Endothelial cell of umbilical vein (primary cell): ENCODE results near the gene BCOR. TPM values are rescaled to one million over a fixed set of nuclear protein-coding genes. Genes with fewer than 3 reads are reported as not detected.

Source experiments
- BruUV-seq: library from RNA; stranded (reverse); fragments of 400-500 nt; replicated peaks from 2 replicates; lab custom pipeline; 2021; lab: Mats Ljungman, UMichigan
- CTCF ChIA-PET: fragments of 300-600, 350-600 bp; sonication (Branson Sonifier 250); formaldehyde crosslinking; loops from one replicate; lab custom pipeline; 2021; ENCODE audit warnings: antibody characterized with exemption, inconsistent platforms; lab: Charles Lee
- POLR2A ChIA-PET: fragments of 300-600, 350-600 bp; sonication (Branson Sonifier 250); formaldehyde crosslinking; loops from one replicate; lab custom pipeline; 2021; ENCODE audit warnings: antibody characterized with exemption, inconsistent platforms; lab: Charles Lee
- DNase-seq: peaks from one replicate; pipeline ENCODE4 v3.0.0-alpha.2; 2011; ENCODE audit warnings: low read depth, low spot score
- FAIRE-seq: peaks from 2 replicates; lab custom pipeline; 2011; peaks lifted over from hg19 to GRCh38; lab: Jason Lieb, UNC
- H2AFZ ChIP-seq: 2 replicates; pipeline ENCODE4 v1.6.0; 2012; ENCODE audit warnings: low read depth, low read length, control low read depth, inconsistent platforms
- H3K27ac ChIP-seq: 2 replicates; pipeline ENCODE4 v1.5.1; 2011; ENCODE audit warnings: low read depth, mild to moderate bottlenecking, control low read depth, low read length, moderate library complexity; ENCODE audit not compliant: insufficient read depth
- H3K27me3 ChIP-seq, 2 experiments: 2 replicates each; pipeline versions ENCODE4 v1.6.0 to v1.6.1; 2011; ENCODE audit warnings: low read length in 2 of 2, mixed read lengths in 1 of 2; ENCODE audit not compliant: control insufficient read depth in 2 of 2, insufficient read depth in 2 of 2
- H3K36me3 ChIP-seq, 2 experiments: 2 replicates in 1 of 2; 3 replicates in 1 of 2; pipeline ENCODE4 v1.5.1; 2011; ENCODE audit warnings: low read length in 2 of 2, mild to moderate bottlenecking in 1 of 2, moderate library complexity in 1 of 2; ENCODE audit not compliant: control insufficient read depth in 2 of 2, insufficient read depth in 2 of 2; ENCODE audit errors: extremely low read depth in 1 of 2
- H3K4me1 ChIP-seq: 3 replicates; pipeline ENCODE4 v1.5.1; 2011; ENCODE audit warnings: mild to moderate bottlenecking, low read length; ENCODE audit not compliant: control insufficient read depth, insufficient read depth; ENCODE audit errors: extremely low read depth
- H3K4me2 ChIP-seq: 2 replicates; pipeline ENCODE4 v1.6.1; 2011; ENCODE audit warnings: low read length, control low read depth, mixed read lengths; ENCODE audit not compliant: insufficient read depth
- H3K4me3 ChIP-seq, 3 experiments: fragments of 200-600 bp in 1 of 3; sonication (generic), shearing (Covaris generic) in 1 of 3; replicated peaks in 1 of 3; 2 replicates each; pipeline ENCODE4 v1.5.1; 2011 to 2016; ENCODE audit warnings: control low read depth in 3 of 3, low read length in 3 of 3, mild to moderate bottlenecking in 2 of 3, inconsistent platforms in 1 of 3, low read depth in 1 of 3, moderate library complexity in 1 of 3; ENCODE audit not compliant: insufficient read depth in 1 of 3
- H3K79me2 ChIP-seq: 2 replicates; pipeline ENCODE4 v1.6.0; 2012; ENCODE audit warnings: low read length, inconsistent platforms; ENCODE audit not compliant: control insufficient read depth, insufficient read depth
- H3K9ac ChIP-seq: replicated peaks from 2 replicates; pipeline ENCODE3; 2011; ENCODE audit warnings: low read length, control low read depth; ENCODE audit not compliant: insufficient read depth; ENCODE audit errors: extremely low read depth
- H3K9me1 ChIP-seq: replicated peaks from 3 replicates; pipeline ENCODE4 v1.6.0; 2011; ENCODE audit warnings: mild to moderate bottlenecking, low read length; ENCODE audit not compliant: control insufficient read depth, insufficient read depth; ENCODE audit errors: extremely low read depth
- H3K9me3 ChIP-seq: replicated peaks from 2 replicates; pipeline ENCODE4 v1.5.1; 2012; ENCODE audit warnings: low read length, inconsistent platforms; ENCODE audit not compliant: control insufficient read depth, insufficient read depth
- H4K20me1 ChIP-seq: replicated peaks from 2 replicates; pipeline ENCODE3; 2011; ENCODE audit warnings: mild to moderate bottlenecking, low read length; ENCODE audit not compliant: control insufficient read depth, insufficient read depth; ENCODE audit errors: extremely low read depth
- EZH2 ChIP-seq: IDR thresholded peaks from 2 replicates; pipeline ENCODE4 v1.6.1; 2012; ENCODE audit warnings: borderline replicate concordance, low read depth, mild to moderate bottlenecking, moderate library complexity, low read length, inconsistent platforms; ENCODE audit not compliant: severe bottlenecking
- FOS ChIP-seq: IDR thresholded peaks from 2 replicates; pipeline ENCODE4 v1.6.1; 2011; ENCODE audit warnings: mild to moderate bottlenecking, low read length, moderate library complexity, borderline replicate concordance; ENCODE audit not compliant: insufficient read depth
- GATA2 ChIP-seq: IDR thresholded peaks from 2 replicates; pipeline ENCODE4 v1.7.0; 2011; ENCODE audit warnings: low read depth, mild to moderate bottlenecking, moderate library complexity, mixed read lengths, low read length; ENCODE audit not compliant: insufficient read length, insufficient read depth
- JUN ChIP-seq: IDR thresholded peaks from 2 replicates; pipeline ENCODE4 v1.6.1; 2011; ENCODE audit warnings: borderline replicate concordance, low read depth; ENCODE audit not compliant: insufficient read length, insufficient read depth
- MYC ChIP-seq: IDR thresholded peaks from one replicate; pipeline ENCODE4 v1.6.1; 2011; ENCODE audit warnings: mild to moderate bottlenecking, low read depth, low read length
- POLR2A ChIP-seq: IDR thresholded peaks from 2 replicates; pipeline ENCODE4 v1.6.1; 2012; ENCODE audit warnings: low read depth, mild to moderate bottlenecking, control low read depth, low read length
- POLR2AphosphoS5 ChIP-seq: IDR thresholded peaks from 2 replicates; pipeline ENCODE4 v1.6.1; 2012; ENCODE audit warnings: low read depth, mild to moderate bottlenecking, control low read depth, low read length, moderate library complexity; ENCODE audit not compliant: insufficient read depth
- dilution Hi-C: fragments of 300-500 bp; cut with MboI; formaldehyde crosslinking; loops from one replicate; pipeline ENCODE4 v1.15.0; 2019; ENCODE audit warnings: low sequenced_read_pairs; ENCODE audit not compliant: extremely low pct_ligation_motif_present
- intact Hi-C: fragments of 100-400 bp; cut with micrococcal nuclease; formaldehyde crosslinking; loops from one replicate; pipeline ENCODE4 v1.10.0; 2022
- polyA plus RNA-seq, 4 experiments: library from polyadenylated mRNA; depleted of rRNA in 3 of 4; stranded (reverse) in 3 of 4; unstranded in 1 of 4; fragments of >200 nt; gene quantifications; 2 replicates each; pipeline versions ENCODE4 v1.2.1 to v1.2.3, GENCODE V29; 2011 to 2012; ENCODE audit warnings: missing spikeins in 1 of 4
- total RNA-seq: library from RNA; stranded (reverse); gene quantifications from 2 replicates; pipeline ENCODE4 v1.2.3, GENCODE V29; 2021
- TF ChIP-seq, protein P1 (sequence below): IDR thresholded peaks from 2 replicates; pipeline ENCODE4 v1.6.1; 2011; ENCODE audit not compliant: insufficient read depth, insufficient read length
- TF ChIP-seq, protein P2 (sequence below), 2 donors: IDR thresholded peaks; 1 replicate in 1 of 2; 2 replicates in 1 of 2; pipeline ENCODE4 v1.5.1; 2011; ENCODE audit warnings: low read length in 2 of 2, mild to moderate bottlenecking in 2 of 2, moderate library complexity in 2 of 2, control low read depth in 1 of 2, inconsistent platforms in 1 of 2, low read depth in 1 of 2; ENCODE audit not compliant: insufficient read depth in 1 of 2; ENCODE audit errors: extremely low read depth in 1 of 2

Gene BCOR
- total and polyA plus RNA-seq, 2 donors (not counting 3 experiments of a cell fraction or from before 2014, with no cell fraction given) = 10.1 to 24.2 TPM

DNA sequence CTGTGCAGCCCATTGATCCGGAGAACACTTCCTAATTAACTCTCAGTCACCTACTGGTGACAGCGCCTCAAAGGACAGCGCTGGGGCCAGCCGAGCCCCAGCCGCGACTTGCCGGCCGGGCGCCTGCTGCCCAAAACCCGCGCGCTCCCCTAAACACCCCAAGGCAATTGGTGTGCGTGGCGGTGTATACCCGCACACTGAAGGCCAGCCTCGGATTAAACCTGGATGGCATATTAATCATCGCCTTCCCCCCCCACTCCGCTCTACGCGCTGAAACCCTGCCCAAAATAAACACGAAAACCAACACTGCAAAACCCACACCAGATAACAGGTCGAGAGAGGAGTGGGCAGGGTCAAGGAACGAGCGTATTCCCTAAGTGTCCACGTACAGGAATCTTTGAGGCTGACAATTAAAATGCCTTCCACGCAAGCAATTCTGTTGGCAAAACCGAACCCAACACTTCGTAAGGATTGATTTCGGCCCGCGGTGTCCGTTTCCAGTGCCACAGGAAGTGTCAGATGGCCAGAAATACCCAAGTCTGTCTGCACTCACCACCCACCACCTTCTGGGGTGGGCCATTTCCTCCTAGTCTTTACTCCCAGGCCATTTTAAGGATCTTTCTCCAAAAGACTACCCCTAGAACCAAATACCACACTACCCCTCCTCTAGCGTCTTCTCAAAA lies 2.7 kb downstream of the BCOR start:
- Histone ChIP-seq H3K4me3 (peak overlapping the region; percentile 49 to 80 (median 72)), H4K20me1 (no peaks in the 10 kb centered on the region), H3K27ac (peak overlapping the region; percentile 60), H3K9me1 (no peaks in the 10 kb centered on the region), H3K79me2 (peaks cover 60% of the 10 kb centered on the region), H3K4me1 (peaks cover 17% of the 10 kb centered on the region), H2AFZ (no peak overlapping the region), H3K9ac (peak overlapping the region; percentile 75), H3K27me3 (no peaks in the 10 kb centered on the region), H3K4me2 (peak overlapping the region; percentile 94), H3K36me3 (no peaks in the 10 kb centered on the region), H3K9me3 (no peaks in the 10 kb centered on the region)
- BruUV-seq = no TSS peak
- intact Hi-C loops = loop anchor here (1.0 to 5.0 kb wide), 5 partner anchors 74 to 363 kb away; no protein-coding TSS in a partner anchor
- DNase-seq (peak; percentile 21), FAIRE-seq (peak; percentile 63)
- dilution Hi-C loops = no loop called here
- ChIA-PET CTCF (interaction anchor here (0.6 to 2.2 kb wide), 6 partner anchors 54 to 390 kb away, joined by 3 to 6 read pairs (median 4); no protein-coding TSS in a partner anchor), POLR2A (no interaction called here)
- TF ChIP-seq MYC = no peak
- no peak for TF ChIP-seq POLR2A
- TF ChIP-seq, protein P1, sequence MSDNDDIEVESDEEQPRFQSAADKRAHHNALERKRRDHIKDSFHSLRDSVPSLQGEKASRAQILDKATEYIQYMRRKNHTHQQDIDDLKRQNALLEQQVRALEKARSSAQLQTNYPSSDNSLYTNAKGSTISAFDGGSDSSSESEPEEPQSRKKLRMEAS = no peak
- TF ChIP-seq, protein P2, sequence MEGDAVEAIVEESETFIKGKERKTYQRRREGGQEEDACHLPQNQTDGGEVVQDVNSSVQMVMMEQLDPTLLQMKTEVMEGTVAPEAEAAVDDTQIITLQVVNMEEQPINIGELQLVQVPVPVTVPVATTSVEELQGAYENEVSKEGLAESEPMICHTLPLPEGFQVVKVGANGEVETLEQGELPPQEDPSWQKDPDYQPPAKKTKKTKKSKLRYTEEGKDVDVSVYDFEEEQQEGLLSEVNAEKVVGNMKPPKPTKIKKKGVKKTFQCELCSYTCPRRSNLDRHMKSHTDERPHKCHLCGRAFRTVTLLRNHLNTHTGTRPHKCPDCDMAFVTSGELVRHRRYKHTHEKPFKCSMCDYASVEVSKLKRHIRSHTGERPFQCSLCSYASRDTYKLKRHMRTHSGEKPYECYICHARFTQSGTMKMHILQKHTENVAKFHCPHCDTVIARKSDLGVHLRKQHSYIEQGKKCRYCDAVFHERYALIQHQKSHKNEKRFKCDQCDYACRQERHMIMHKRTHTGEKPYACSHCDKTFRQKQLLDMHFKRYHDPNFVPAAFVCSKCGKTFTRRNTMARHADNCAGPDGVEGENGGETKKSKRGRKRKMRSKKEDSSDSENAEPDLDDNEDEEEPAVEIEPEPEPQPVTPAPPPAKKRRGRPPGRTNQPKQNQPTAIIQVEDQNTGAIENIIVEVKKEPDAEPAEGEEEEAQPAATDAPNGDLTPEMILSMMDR (IDR thresholded peaks at IDR 0.05; ENCODE audit: extremely low read depth in 1 of 2, insufficient read depth in 1 of 2, low read depth in 1 of 2, low read length in 2 of 2) = no peak
- no peak for TF ChIP-seq GATA2
- no peak for TF ChIP-seq POLR2AphosphoS5
- no peak for TF ChIP-seq JUN
- TF ChIP-seq FOS = no peak
- no peak for TF ChIP-seq EZH2
